Measurements from ENCODE around the gene RYR3. TPM values are rescaled to one million over a fixed set of nuclear protein-coding genes. Genes with fewer than 3 reads are reported as not detected.

RYR3 gene
- polyA plus RNA-seq, 3 donors: 0.02 to 4.4 (median 0.80) TPM

DNA sequence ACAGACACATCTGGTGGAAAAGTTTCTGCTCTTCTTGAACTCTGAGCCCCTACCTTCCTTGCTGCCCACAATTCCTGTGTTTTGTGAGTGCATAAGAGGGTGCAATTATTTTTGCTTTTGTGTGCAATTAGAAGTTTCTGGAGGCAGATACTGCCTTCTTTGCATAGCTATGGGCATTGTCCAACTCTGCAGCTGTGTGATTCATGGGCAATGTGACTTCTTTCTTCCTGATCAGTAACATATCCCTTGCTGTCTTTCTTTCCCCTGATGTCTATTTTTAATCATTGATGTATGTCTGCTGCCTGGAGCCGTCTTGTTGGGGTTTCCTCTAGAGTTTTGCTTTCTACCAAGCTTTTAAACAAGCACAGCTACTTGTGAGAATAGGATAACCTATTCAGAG lies 336.0 kb downstream of the RYR3 start:
- 26 to 38% (median 32%) methylated on average over 1 of the region's 1 CpG for WGBS, 3 donors
- H3K27ac ChIP-seq (ENCODE audit: low read depth, low read length): no peak overlapping the region

DNA sequence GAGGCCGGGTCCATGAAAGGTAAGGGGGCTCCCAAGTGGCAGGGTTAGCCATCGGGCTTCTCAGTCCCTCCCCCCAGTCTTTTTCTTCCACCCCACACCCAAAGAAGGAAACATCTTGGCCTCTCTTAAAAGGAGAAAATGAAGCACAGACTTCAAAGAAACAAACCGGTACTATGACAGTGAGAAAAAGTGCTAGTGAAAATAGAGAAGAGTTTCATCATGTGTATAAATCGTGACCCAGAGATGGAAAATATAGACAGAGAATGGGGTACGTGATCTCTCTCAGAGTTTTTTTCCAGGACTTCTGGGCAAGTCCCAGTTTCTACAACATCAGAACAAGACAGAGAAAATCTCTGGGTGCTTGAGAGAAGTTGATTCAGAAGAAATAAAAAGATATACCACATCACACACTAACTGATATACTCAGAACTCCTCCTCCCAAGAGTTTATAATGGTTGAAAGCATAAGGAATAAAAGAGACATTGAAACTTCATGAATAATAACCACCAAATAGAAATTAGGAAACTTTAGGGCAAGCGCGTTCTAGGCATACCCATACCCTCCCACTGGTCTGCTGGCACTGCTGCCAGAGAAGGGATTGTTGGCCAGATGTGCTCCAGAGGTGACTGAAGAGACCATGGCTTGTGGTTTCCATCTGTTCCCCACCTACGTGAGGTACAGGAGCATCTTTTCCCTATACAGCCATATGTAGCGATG lies 338.6 kb downstream of the RYR3 start:
- 72 to 84% (median 79%) methylated on average over 9 of the region's 9 CpGs for WGBS, 3 donors
- no peak overlapping the region for H3K27ac ChIP-seq (ENCODE audit: low read depth, low read length)

DNA sequence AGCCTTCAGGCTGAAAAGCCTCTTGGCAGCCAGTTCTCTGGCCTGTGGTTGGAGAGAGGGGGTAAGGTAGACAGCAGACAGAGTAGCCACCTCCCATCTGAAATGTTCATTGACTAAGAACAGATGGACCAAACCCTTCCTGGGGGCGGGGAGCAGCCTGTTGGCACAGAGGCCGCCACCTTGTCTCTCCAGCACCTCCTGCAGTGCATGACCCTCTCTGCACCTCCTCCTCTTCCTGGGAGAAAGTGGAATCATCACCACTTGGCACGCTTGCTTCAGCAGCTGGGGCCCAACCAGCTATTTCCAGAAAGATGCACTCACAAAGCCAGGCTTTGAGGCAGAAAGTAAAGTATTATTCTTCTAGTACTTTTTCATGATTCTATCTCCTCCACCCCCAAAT lies 344.1 kb downstream of the RYR3 start:
- no peak overlapping the region for H3K27ac ChIP-seq (ENCODE audit: low read depth, low read length)
- WGBS, 3 donors: 53 to 68% (median 64%) methylated on average over 3 of the region's 3 CpGs

DNA sequence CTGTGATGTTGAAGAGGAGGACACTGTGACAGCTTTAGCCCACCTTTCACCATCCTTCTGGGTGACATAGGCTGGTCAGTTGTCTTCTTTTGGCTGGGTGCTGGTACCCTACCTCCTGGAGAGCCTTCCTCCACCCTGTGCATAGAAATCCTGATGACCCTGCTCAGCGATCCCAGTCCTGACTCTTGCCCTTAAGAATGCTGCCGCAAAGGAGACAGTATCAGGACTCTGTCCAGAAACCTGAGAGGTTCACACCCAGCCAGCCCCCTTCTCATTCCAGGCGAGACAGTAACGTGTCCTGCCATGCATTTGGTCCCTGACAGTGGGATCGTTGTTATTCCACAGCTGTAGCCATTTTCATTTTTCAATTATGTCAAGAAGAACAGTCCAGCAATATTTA lies 344.7 kb downstream of the RYR3 start:
- no peak overlapping the region for H3K27ac ChIP-seq (ENCODE audit: low read depth, low read length)
- WGBS, 3 donors: 55 to 68% (median 56%) methylated on average over 5 of the region's 5 CpGs

DNA sequence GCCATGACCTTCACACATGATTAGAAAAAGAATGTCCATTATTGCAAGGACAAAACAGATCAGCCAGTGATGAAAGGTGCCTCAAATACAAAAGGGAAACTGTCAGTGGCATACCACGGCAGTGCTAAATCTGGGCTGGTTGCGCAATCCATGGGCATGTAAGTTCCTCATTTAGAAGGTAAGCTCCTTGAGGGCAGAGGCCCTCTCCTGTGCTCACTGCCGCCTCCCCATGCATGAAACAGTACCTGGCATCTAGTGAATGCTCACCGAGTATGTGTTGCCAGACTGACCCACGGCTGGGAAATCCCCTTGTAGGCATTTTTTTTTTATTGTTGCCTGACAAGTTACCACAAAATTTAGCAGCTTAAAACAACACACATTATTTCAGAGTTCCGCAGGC lies 345.4 kb downstream of the RYR3 start:
- H3K27ac ChIP-seq (ENCODE audit: low read depth, low read length): no peak overlapping the region
- 69 to 81% (median 80%) methylated on average over 6 of the region's 6 CpGs for WGBS, 3 donors

DNA sequence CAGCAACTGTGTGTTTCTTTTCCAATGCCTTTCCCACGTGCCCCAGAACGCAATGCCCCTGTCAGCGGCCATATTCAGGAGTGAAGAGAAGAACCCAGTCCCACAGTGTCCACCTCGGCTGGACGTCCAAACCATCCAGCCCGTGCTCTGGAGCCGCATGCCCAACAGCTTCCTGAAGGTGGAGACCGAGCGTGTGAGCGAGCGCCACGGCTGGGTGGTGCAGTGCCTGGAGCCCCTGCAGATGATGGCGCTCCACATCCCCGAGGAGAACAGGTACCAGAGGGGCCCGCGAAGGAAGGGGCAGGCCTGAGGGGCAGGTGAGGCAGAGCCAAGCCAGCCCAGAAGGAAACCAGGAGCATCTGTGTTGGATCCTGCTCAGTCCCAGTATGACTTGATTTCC lies 349.4 kb downstream of the RYR3 start:
- no peak overlapping the region for H3K27ac ChIP-seq (ENCODE audit: low read depth, low read length)
- WGBS, 3 donors: 89 to 93% (median 92%) methylated on average over 16 of the region's 16 CpGs

DNA sequence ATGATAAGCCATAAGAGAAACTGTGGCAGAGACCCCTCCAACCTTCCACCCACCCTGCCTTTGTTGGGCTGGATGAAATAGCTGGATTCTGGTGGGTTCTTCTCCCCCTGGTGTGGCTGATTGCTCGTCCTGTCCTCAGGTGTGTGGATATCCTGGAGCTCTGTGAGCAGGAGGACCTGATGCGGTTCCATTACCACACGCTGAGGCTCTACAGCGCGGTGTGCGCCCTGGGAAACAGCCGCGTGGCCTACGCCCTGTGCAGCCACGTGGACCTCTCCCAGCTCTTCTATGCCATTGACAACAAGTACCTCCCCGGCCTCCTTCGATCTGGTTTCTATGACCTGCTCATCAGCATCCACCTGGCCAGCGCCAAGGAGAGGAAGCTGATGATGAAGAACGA lies 351.2 kb downstream of the RYR3 start:
- H3K27ac ChIP-seq (ENCODE audit: low read depth, low read length): no peak overlapping the region
- WGBS, 3 donors: 84 to 94% (median 90%) methylated on average over 14 of the region's 14 CpGs

DNA sequence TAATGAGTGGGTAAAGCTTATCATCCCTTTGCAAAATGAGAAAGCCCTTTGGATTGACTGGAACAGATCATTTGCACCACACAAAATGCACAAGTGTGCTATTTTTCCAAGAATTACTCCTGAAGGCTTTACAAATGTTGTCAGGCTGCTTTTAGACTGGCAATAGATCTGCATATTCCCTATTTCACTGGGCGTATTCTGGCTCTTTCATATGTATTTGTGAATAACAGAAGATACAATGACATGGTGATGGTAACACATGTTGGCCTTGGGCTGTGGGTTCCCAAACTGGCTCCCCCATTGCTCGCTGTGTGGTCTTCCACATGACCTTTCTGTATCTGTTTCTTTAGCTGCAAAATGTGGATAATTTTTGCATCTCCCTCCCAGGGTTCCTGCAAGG lies 354.2 kb downstream of the RYR3 start:
- WGBS, 3 donors: 76 to 89% (median 87%) methylated on average over 2 of the region's 2 CpGs
- no peak overlapping the region for H3K27ac ChIP-seq (ENCODE audit: low read depth, low read length)

DNA sequence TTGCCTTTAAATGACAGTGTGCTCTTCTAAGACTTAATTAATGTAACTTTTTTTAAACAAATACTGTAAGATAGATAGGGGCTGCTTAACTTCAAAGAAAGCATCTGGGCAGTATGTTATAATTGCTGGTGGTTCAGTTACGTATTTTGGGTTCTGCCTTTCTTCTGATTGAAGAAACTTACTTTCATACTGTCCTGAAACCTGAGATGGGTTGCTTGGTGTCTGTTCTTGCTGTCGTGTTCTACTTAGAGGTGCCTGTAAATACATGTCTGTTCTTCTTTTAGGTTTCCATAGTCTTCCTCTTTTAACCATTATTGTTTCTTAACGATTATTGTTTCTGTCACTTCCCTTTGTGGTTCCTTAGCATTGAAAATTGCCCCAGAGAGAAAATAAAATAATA lies 359.8 kb downstream of the RYR3 start:
- 45 to 50% (median 45%) methylated on average over 3 of the region's 3 CpGs for WGBS, 3 donors

DNA sequence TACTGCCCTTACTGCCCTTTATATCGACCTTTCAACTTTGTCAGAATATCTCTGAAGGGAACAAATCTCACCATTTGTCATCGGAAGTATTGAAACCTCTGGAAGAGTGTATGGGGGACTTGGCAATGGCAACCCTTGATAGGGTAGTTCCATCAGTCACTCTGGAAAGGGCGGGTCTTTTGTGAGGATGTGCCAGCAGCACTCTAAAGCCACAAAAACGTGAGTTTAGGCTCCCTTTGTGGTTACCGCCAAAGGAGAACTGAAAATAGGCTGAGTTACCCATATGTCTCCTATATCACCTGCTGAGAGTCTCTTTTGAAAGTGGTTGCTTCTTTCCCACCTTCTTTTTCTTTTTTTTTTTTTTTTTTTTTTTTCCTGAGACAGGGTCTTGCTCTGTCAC lies 360.7 kb downstream of the RYR3 start:
- H3K27ac ChIP-seq (ENCODE audit: low read depth, low read length): no peak overlapping the region
- 63 to 72% (median 63%) methylated on average over 5 of the region's 5 CpGs for WGBS, 3 donors

More for the DNA sequence above, 359.8 kb downstream of the RYR3 start:
- H3K27ac ChIP-seq (ENCODE audit: low read depth, low read length): no peak overlapping the region

DNA sequence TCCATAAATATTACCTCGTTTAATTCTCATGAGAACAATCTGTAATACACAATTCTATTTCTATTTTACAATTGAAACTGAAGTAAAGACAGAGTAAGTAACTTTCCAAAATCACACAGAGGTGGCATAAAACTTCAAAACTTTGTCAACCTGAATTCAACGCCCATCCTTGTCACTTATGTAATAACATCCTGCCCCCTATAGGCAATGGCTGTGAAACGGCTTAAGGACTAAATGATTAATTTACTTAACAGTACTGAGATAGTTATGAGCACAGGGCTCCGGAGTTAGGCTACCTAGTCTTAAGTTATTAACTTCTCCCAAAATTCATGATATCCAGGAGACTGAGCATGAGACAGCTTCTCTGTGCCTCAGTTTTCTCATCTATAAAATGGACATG lies 364.5 kb downstream of the RYR3 start:
- H3K27ac ChIP-seq (ENCODE audit: low read depth, low read length): no peak overlapping the region
- WGBS, 3 donors: 20 to 29% (median 27%) methylated on average over 4 of the region's 4 CpGs

DNA sequence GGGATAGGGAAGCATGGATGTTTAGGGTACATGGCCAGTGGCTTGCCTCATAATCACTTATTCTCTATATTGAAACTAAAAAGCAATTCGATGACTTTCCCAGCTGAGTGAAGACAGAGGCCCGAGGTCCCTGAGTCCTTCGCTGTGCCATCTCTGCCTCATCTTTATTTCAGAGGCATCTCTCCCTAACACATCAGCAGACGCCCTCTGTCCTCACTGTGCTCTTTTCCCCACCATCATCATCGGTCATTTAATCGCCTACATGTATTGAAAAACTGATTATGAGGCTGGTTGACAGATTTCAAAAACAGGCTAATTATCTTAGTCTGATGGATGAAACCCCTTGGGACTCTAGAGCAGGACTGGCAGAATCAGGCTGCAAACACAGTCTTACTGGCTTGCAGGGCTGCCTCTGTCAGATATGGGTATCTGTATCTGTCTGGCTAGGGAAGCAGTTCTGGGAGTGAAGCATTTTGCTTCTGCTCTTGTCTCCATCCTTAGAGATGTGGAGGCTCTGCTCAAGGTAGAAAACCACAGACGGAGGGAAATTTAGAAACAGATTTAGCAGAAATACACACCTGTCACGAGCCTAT lies 366.6 kb downstream of the RYR3 start:
- WGBS, 3 donors: 73 to 85% (median 84%) methylated on average over 8 of the region's 8 CpGs
- H3K27ac ChIP-seq (ENCODE audit: low read depth, low read length): no peak overlapping the region

DNA sequence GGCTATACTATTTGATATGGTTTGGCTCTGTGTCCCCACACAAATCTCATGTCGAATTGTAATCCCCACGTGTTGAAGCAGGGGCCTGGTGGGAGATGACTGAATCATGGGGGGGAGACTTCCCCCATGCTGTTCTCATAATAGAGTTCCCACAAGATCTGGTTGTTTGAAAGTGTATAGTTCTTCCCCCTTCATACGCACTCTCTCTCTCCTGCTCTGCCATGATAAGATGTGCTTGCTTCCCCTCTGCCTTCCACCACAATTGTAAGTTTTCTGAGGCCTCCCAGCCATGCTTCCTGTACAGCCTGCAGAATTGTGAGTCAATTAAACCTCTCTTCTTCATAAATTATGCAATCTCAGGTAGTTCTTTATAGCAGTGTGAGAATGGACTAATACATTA lies 367.4 kb downstream of the RYR3 start:
- 40 to 49% (median 42%) methylated on average over 3 of the region's 3 CpGs for WGBS, 3 donors

DNA sequence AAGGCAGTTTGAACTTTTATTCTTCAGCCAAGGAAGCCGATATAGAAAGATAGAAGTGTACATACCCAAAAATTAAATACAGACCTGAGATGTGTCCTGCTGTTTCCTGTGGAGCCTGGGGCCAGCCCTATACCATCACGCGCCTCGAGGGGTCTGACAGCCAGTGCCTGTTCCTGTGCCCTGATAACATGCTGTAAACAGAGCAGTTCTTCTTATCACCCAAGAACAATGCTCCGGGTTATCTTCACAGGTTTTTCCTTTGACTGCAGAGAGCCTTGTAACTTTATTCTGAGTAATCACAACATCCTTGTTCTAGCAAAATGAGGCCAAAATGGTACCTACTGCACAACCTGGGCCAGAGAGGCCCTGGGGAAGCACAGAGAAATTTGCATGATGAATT lies 367.8 kb downstream of the RYR3 start:
- no peak overlapping the region for H3K27ac ChIP-seq (ENCODE audit: low read depth, low read length)
- WGBS, 3 donors: 36 to 62% (median 60%) methylated on average over 5 of the region's 5 CpGs

More for the DNA sequence above, 367.4 kb downstream of the RYR3 start:
- H3K27ac ChIP-seq (ENCODE audit: low read depth, low read length): no peak overlapping the region

DNA sequence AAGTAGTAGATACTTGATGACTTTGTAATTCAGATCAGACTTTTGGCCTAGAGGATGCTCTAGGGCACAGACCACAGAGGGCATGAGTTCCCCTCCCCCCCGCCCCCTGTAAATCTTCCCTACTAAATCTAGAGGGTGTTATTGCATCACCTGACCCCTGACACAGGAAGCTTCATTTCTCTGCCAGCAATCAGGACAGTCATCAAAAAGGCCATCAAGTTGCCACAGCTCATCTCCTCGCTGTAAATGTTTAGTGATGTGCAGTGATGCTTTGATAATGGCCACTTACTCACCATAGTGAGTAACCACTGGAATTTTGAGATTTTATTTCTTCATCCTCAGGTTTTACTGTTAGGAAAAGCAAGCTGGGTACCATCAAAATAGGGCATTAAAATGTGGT lies 368.3 kb downstream of the RYR3 start:
- WGBS, 3 donors: 38 to 49% (median 44%) methylated on average over 2 of the region's 2 CpGs
- H3K27ac ChIP-seq (ENCODE audit: low read depth, low read length): no peak overlapping the region

DNA sequence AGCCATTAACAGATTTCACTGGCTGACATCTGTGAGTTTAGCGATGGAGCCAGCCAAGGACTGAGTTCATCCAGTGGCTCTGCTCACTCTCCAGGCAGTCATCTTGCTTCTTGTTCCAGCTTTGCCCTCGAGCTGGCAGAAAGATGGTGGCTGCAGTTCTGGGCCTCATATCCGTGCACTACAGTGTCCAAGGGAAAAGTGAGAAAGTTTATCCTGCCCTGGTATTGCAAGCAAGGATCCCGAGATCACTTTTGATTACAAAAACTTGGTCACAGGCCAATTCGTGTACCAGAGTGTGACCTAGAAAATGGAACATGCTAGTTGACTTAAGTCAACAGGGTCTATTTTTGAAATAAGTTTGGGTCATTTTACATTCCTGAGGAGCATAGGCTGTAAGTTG lies 369.6 kb downstream of the RYR3 start:
- H3K27ac ChIP-seq (ENCODE audit: low read depth, low read length): no peak overlapping the region
- WGBS, 3 donors: 52 to 74% (median 71%) methylated on average over 5 of the region's 5 CpGs

DNA sequence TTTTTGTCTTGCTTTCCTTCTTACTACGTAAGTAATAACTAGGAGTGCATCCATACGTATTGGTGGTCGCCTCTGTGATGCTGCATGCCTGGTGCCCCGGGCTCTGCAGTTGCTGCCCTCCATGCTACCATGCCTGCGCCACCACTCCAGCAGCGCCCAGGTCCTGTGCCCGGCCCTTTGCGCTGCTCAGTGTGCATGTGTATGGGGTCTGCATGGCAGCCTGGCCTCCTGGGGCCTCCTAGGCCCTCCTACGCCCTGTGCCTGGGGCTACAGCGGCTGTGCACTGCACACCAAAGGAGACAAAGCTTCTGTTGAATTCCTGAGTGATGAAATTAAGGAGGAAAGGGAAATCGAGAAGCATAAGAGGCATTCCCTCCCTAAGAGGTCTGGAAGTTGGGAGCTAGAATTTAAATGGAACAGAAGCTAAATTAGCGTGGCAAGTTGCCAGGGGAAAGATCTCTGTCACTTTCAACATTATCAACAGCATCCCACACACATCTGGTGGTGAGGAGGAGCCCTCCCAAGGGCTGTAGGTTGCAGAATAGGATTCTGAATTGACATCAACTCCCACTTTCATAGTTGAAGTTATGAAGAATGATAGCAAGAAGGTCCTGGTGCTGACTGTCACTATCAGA lies 382.5 kb downstream of the RYR3 start:
- WGBS, 3 donors: 73 to 83% (median 78%) methylated on average over 12 of the region's 12 CpGs

DNA sequence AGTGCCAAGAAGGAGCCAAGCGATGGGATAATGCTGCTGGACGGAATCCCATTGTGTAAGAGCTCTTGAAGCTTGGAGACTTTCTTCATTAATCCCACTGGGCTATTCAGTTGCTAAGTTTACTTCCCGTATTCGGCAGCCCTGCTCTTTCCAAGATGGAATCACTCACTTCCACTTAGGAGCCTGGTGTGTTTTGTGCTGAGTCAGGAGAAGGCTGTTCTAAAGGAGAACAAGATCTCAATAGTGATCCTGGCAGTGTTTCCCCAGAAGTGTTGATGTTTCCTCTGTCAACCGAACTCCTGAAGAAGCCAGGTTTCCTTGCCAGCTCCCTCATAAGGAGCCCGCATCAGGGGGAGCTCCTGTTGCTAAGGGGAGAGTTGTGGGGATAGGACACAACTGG lies 387.4 kb downstream of the RYR3 start:
- H3K27ac ChIP-seq (ENCODE audit: low read depth, low read length): no peak overlapping the region
- WGBS, 3 donors: 39 to 75% (median 46%) methylated on average over 6 of the region's 6 CpGs

More for the DNA sequence above, 382.5 kb downstream of the RYR3 start:
- no peak overlapping the region for H3K27ac ChIP-seq (ENCODE audit: low read depth, low read length)

DNA sequence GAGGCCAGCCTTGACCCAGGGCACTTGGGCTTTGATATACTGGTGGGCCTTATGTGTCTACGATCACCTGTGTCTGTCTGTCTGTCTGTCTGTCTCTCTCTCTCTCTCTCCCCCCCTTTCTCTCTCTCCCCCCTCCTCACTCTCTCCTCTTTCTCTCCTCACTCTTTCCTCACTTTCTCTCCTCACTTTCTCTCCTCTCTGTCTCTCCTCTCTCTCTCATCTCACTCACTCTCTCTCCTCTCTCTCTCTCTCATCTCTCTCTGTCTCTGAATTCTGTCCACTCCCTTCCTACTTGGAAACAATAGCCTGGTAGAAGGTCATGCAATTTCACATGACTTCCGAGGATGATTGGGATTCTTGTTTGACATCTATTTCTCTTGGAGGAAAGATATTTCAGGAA lies 388.4 kb downstream of the RYR3 start:
- 77 to 84% (median 83%) methylated on average over 2 of the region's 2 CpGs for WGBS, 3 donors
- H3K27ac ChIP-seq (ENCODE audit: low read depth, low read length): no peak overlapping the region
